HEK293 (cell line): ENCODE data around the gene GNG5.

Experiments used
- CTCF ChIP-seq: fragments of 450-650 bp; formaldehyde crosslinking; IDR thresholded peaks from 2 replicates; pipeline ENCODE4 v1.5.1; 2016; ENCODE audit warnings: missing biosample characterization, missing genetic modification characterization
- PBX3 ChIP-seq: sonication (generic); formaldehyde crosslinking; IDR thresholded peaks from 2 replicates; pipeline ENCODE4 v1.8.1; 2022; ENCODE audit warnings: mild to moderate bottlenecking, moderate library complexity, missing genetic modification reagents
- REST ChIP-seq: fragments of 450-650 bp; formaldehyde crosslinking; IDR thresholded peaks from 2 replicates; pipeline ENCODE4 v1.5.1; 2016; ENCODE audit warnings: missing biosample characterization, missing genetic modification characterization
- ZNF140 ChIP-seq: fragments of 450-650 bp; formaldehyde crosslinking; IDR thresholded peaks from 2 replicates; pipeline ENCODE4 v1.5.1; 2016; ENCODE audit warnings: missing biosample characterization, missing genetic modification characterization
- ZNF18 ChIP-seq: fragments of 450-650 bp; formaldehyde crosslinking; IDR thresholded peaks from 2 replicates; pipeline ENCODE4 v1.5.1; 2016; ENCODE audit warnings: missing biosample characterization, missing genetic modification characterization
- ZNF280C ChIP-seq: fragments of 450-650 bp; formaldehyde crosslinking; IDR thresholded peaks from 2 replicates; pipeline ENCODE4 v1.5.1; 2016; ENCODE audit warnings: missing biosample characterization, missing genetic modification characterization
- ZNF830 ChIP-seq: fragments of 450-650 bp; IDR thresholded peaks from 2 replicates; pipeline ENCODE4 v1.5.0; 2018; ENCODE audit warnings: missing biosample characterization, missing genetic modification characterization, low read depth, mild to moderate bottlenecking, moderate library complexity

- no peak for TF ChIP-seq CTCF
- TF ChIP-seq ZNF18: no peak
- no peak for TF ChIP-seq ZNF830 (tag by site-specific recombination)
- no peak for TF ChIP-seq PBX3 (CRISPR knock-in tag)
- no peak for TF ChIP-seq ZNF280C (tag by site-specific recombination)
- no peak for TF ChIP-seq ZNF140
- no peak for TF ChIP-seq REST (tag by site-specific recombination)
These were observed 2.1 kb upstream of the GNG5 start for GRCh38 chr1:84508510-84508909.
